OCI-LY3 (cell line): ENCODE results near the gene H2AZ2.
"Not testable (repeated sequence)": the region's sequence is repeated elsewhere in the genome, so short reads cannot be mapped to it uniquely, and the experiment has no call there.

Source experiments
- H2AFZ ChIP-seq: fragments of 200-600, 300-600 bp; shearing (Covaris generic); 2 replicates; pipeline ENCODE4 v1.6.0; 2014; ENCODE audit warnings: antibody characterized with exemption, low read depth, low read length
- H3K27ac ChIP-seq: fragments of 200-600, 300-600 bp; sonication (generic); 2 replicates; pipeline ENCODE4 v1.5.1; 2014; ENCODE audit warnings: mild to moderate bottlenecking, low read length, moderate library complexity, mixed read lengths
- H3K27me3 ChIP-seq: fragments of 200-600, 300-600 bp; sonication (generic); 2 replicates; pipeline ENCODE4 v1.6.1; 2014; ENCODE audit warnings: low read depth, low read length, mixed read lengths
- H3K36me3 ChIP-seq: fragments of 200-600, 300-600 bp; sonication (generic); replicated peaks from 2 replicates; pipeline ENCODE3; 2014; ENCODE audit warnings: low read depth, low read length, mixed read lengths
- H3K4me1 ChIP-seq: fragments of 300-600, 200-600 bp; sonication (generic); 2 replicates; pipeline ENCODE4 v1.6.1; 2014; ENCODE audit warnings: low read length, mixed read lengths
- H3K4me2 ChIP-seq: fragments of 200-600, 300-600 bp; sonication (generic); 2 replicates; pipeline ENCODE4 v1.6.1; 2014; ENCODE audit warnings: low read length, mixed read lengths
- H3K4me3 ChIP-seq: fragments of 300-600, 200-600 bp; sonication (generic); 2 replicates; pipeline ENCODE4 v1.5.1; 2014; ENCODE audit warnings: antibody characterized with exemption, mild to moderate bottlenecking, low read length, moderate library complexity
- H3K79me2 ChIP-seq: fragments of 300-600, 200-600 bp; shearing (Covaris generic); 2 replicates; pipeline ENCODE4 v1.6.1; 2014; ENCODE audit warnings: mild to moderate bottlenecking, low read length, mixed read lengths
- H3K9ac ChIP-seq: fragments of 300-600, 200-600 bp; shearing (Covaris generic); 2 replicates; pipeline ENCODE4 v1.6.0; 2014; ENCODE audit warnings: mild to moderate bottlenecking, low read length, moderate library complexity
- H3K9me3 ChIP-seq: fragments of 200-600, 300-600 bp; shearing (Covaris generic); 2 replicates; pipeline ENCODE4 v1.6.1; 2014; ENCODE audit warnings: low read length, mixed read lengths; ENCODE audit not compliant: insufficient read depth
- H4K20me1 ChIP-seq: fragments of 200-600, 300-600 bp; sonication (generic); 2 replicates; pipeline ENCODE4 v1.6.1; 2016; ENCODE audit warnings: low read length, mixed read lengths; ENCODE audit not compliant: insufficient read depth
- CTCF ChIP-seq: fragments of 200-600, 300-600 bp; sonication (generic); IDR thresholded peaks from 2 replicates; pipeline ENCODE4 v1.5.1; 2014; ENCODE audit warnings: antibody characterized with exemption, low read length, low read depth
- EZH2phosphoT487 ChIP-seq: fragments of 200-600 bp; shearing (Covaris generic); IDR thresholded peaks from 2 replicates; pipeline ENCODE4 v1.6.1; 2018; ENCODE audit warnings: antibody characterized with exemption, mixed run types, low read depth

Gene H2AZ2

GRCh38 chr7:44791278-44792219 lies 56.3 kb downstream of the H2AZ2 start:
- no peak overlapping the region for H3K27ac ChIP-seq
- peaks cover 13% of the 10 kb centered on the region for H3K79me2 ChIP-seq
- no peak overlapping the region for H2AFZ ChIP-seq
- H3K27me3 ChIP-seq = no peaks in the 10 kb centered on the region
- peaks cover 3% of the 10 kb centered on the region; the same call in 1 of the 2 replicates for H3K4me1 ChIP-seq
- no peak overlapping the region for H3K9ac ChIP-seq
- H3K4me3 ChIP-seq = no peak overlapping the region
- no peak overlapping the region for H3K4me2 ChIP-seq
- TF ChIP-seq EZH2phosphoT487 = no peak
- no peak for TF ChIP-seq CTCF
- H3K36me3 ChIP-seq = no peaks in the 10 kb centered on the region
- H3K9me3 ChIP-seq = no peaks in the 10 kb centered on the region
- H4K20me1 ChIP-seq = no peaks in the 10 kb centered on the region

GRCh38 chr7:44789990-44790389 lies 57.9 kb downstream of the H2AZ2 start:
- Histone ChIP-seq H3K4me2 (no peak overlapping the region), H3K79me2 (no peaks in the 10 kb centered on the region), H3K9ac (no peak overlapping the region), H3K4me3 (no peak overlapping the region), H3K27me3 (no peaks in the 10 kb centered on the region), H2AFZ (no peak overlapping the region), H3K4me1 (no peaks in the 10 kb centered on the region), H3K9me3 (no peaks in the 10 kb centered on the region), H3K27ac (no peak overlapping the region), H3K36me3 (no peaks in the 10 kb centered on the region), H4K20me1 (no peaks in the 10 kb centered on the region)
- TF ChIP-seq EZH2phosphoT487 (no peak), CTCF (no peak)

GRCh38 chr7:44787762-44788161 lies 60.1 kb downstream of the H2AZ2 start:
- Histone ChIP-seq H3K4me2 (no peak overlapping the region), H3K27me3 (no peaks in the 10 kb centered on the region)
- no peak for TF ChIP-seq EZH2phosphoT487
- no peak for TF ChIP-seq CTCF

GRCh38 chr7:44787041-44787440 lies 60.8 kb downstream of the H2AZ2 start:
- H3K9ac ChIP-seq = no peak overlapping the region
- H3K27ac ChIP-seq = no peak overlapping the region
- TF ChIP-seq EZH2phosphoT487 = no peak
- no peaks in the 10 kb centered on the region for H3K79me2 ChIP-seq
- H4K20me1 ChIP-seq = no peaks in the 10 kb centered on the region
- H3K4me2 ChIP-seq = no peak overlapping the region
- H3K4me3 ChIP-seq = no peak overlapping the region
- H3K27me3 ChIP-seq = no peaks in the 10 kb centered on the region
- no peaks in the 10 kb centered on the region for H3K9me3 ChIP-seq
- no peak overlapping the region for H2AFZ ChIP-seq
- H3K36me3 ChIP-seq = no peaks in the 10 kb centered on the region
- H3K4me1 ChIP-seq = no peaks in the 10 kb centered on the region

More at GRCh38 chr7:44787762-44788161, 60.1 kb downstream of the H2AZ2 start:
- no peak overlapping the region for H2AFZ ChIP-seq
- H3K9me3 ChIP-seq = no peaks in the 10 kb centered on the region
- no peak overlapping the region for H3K27ac ChIP-seq
- H3K79me2 ChIP-seq = no peaks in the 10 kb centered on the region
- no peaks in the 10 kb centered on the region for H3K4me1 ChIP-seq
- H3K4me3 ChIP-seq = no peak overlapping the region
- H4K20me1 ChIP-seq = no peaks in the 10 kb centered on the region
- H3K36me3 ChIP-seq = no peaks in the 10 kb centered on the region
- no peak overlapping the region for H3K9ac ChIP-seq

GRCh38 chr7:44785218-44785617 lies 62.7 kb downstream of the H2AZ2 start:
- H3K4me1 ChIP-seq, H3K4me3 ChIP-seq, H3K4me2 ChIP-seq, H4K20me1 ChIP-seq, H3K27ac ChIP-seq, H3K27me3 ChIP-seq, H2AFZ ChIP-seq, H3K36me3 ChIP-seq, H3K9ac ChIP-seq, H3K79me2 ChIP-seq, H3K9me3 ChIP-seq: not testable (repeated sequence)
